HCT116 (cell line): ENCODE data around the gene IPO11. TPM values are rescaled to one million over a fixed set of nuclear protein-coding genes. Genes with fewer than 3 reads are reported as not detected.

Source experiments
- ATAC-seq: fragments of 200-7000 bp; cut with Tn5 transposase; 2 replicates; pipeline ENCODE4 v1.9.1; 2020; ENCODE audit warnings: mild to moderate bottlenecking, moderate library complexity
- BruUV-seq: library from RNA; stranded (reverse); fragments of 400-500 nt; replicated peaks from 2 replicates; lab custom pipeline; 2021; lab: Mats Ljungman, UMichigan
- CTCF ChIA-PET: fragments of 300-600 bp; sonication (Branson Sonifier 250); formaldehyde crosslinking; loops from one replicate; lab custom pipeline; 2021; ENCODE audit warnings: antibody characterized with exemption; lab: Charles Lee
- POLR2A ChIA-PET: fragments of 300-600, 350-600 bp; sonication (Branson Sonifier 250); formaldehyde crosslinking; loops from one replicate; lab custom pipeline; 2021; ENCODE audit warnings: antibody characterized with exemption; lab: Charles Lee
- RAD21 ChIA-PET, 2 experiments: fragments of 300-600 bp; sonication (Branson Sonifier 250); formaldehyde crosslinking; loops; one replicate each; lab custom pipeline; 2023; ENCODE audit warnings: low total read pairs in 2 of 2; ENCODE audit not compliant: uncharacterized antibody in 2 of 2, unreplicated experiment in 2 of 2, low non-redundant PET in 1 of 2; lab: Charles Lee
- DNase-seq: peaks from one replicate; pipeline ENCODE4 v3.0.0-alpha.2; 2010; ENCODE audit warnings: low read depth, low spot score
- H2AFZ ChIP-seq: fragments of 200-600 bp; shearing (Covaris generic), sonication (generic); 2 replicates; pipeline ENCODE4 v1.6.1; 2017; ENCODE audit warnings: low read depth, mixed run types, mixed read lengths, antibody characterized with exemption, low read length; ENCODE audit not compliant: poor library complexity, severe bottlenecking
- H3K27ac ChIP-seq: 2 replicates; pipeline ENCODE4 v1.5.1; 2012; ENCODE audit warnings: low read depth, low read length
- H3K27me3 ChIP-seq: fragments of 200-600 bp; sonication (generic); 2 replicates; pipeline ENCODE4 v1.6.1; 2016; ENCODE audit warnings: mixed run types, low read length, mixed read lengths; ENCODE audit not compliant: insufficient read depth
- H3K36me3 ChIP-seq, 2 experiments: fragments of 200-500 bp in 1 of 2; fragments of 200-600 bp in 1 of 2; sonication (Bioruptor generic) in 1 of 2; sonication (generic) in 1 of 2; 2 replicates each; pipeline versions ENCODE4 v1.5.1 to v1.6.1; 2014 to 2016; ENCODE audit warnings: low read length in 2 of 2, inconsistent platforms in 1 of 2, mixed read lengths in 1 of 2, mixed run types in 1 of 2; ENCODE audit not compliant: insufficient read depth in 2 of 2, control insufficient read depth in 1 of 2
- H3K4me1 ChIP-seq, 2 experiments: fragments of 200-600 bp in 1 of 2; sonication (generic) in 1 of 2; 2 replicates each; pipeline versions ENCODE4 v1.5.1 to v1.6.1; 2012 to 2017; ENCODE audit warnings: low read length in 2 of 2, inconsistent platforms in 1 of 2, mild to moderate bottlenecking in 1 of 2, mixed read lengths in 1 of 2, mixed run types in 1 of 2, moderate library complexity in 1 of 2; ENCODE audit not compliant: insufficient read depth in 2 of 2, control insufficient read depth in 1 of 2
- H3K4me2 ChIP-seq: fragments of 200-600 bp; sonication (generic); 2 replicates; pipeline ENCODE4 v1.6.1; 2017; ENCODE audit warnings: mixed run types, low read length, mixed read lengths
- H3K4me3 ChIP-seq, 2 experiments: fragments of 200-600 bp in 1 of 2; sonication (generic) in 1 of 2; replicated peaks in 1 of 2; 2 replicates each; pipeline ENCODE4 v1.5.1; 2011 to 2016; ENCODE audit warnings: low read length in 2 of 2, control low read depth in 1 of 2, low read depth in 1 of 2, mild to moderate bottlenecking in 1 of 2, mixed read lengths in 1 of 2, mixed run types in 1 of 2
- H3K79me2 ChIP-seq: fragments of 200-600 bp; sonication (generic); 2 replicates; pipeline ENCODE4 v1.6.1; 2017; ENCODE audit warnings: mild to moderate bottlenecking, mixed run types, low read length, moderate library complexity, mixed read lengths; ENCODE audit not compliant: insufficient read depth
- H3K9ac ChIP-seq: fragments of 200-600 bp; sonication (generic); 2 replicates; pipeline ENCODE4 v1.6.1; 2016; ENCODE audit warnings: low read length, mixed read lengths
- H3K9me2 ChIP-seq: fragments of 200-600 bp; sonication (generic), shearing (Covaris generic); 2 replicates; pipeline ENCODE4 v1.6.1; 2017; ENCODE audit warnings: mixed run types, mild to moderate bottlenecking, moderate library complexity; ENCODE audit not compliant: insufficient read depth
- H3K9me3 ChIP-seq, 2 experiments: fragments of 200-500 bp in 1 of 2; fragments of 200-600 bp in 1 of 2; sonication (Bioruptor generic) in 1 of 2; sonication (generic) in 1 of 2; 2 replicates each; pipeline ENCODE4 v1.6.1; 2014 to 2017; ENCODE audit warnings: low read length in 2 of 2, mixed read lengths in 2 of 2, inconsistent platforms in 1 of 2, low read depth in 1 of 2, mild to moderate bottlenecking in 1 of 2, mixed run types in 1 of 2, moderate library complexity in 1 of 2; ENCODE audit not compliant: control insufficient read depth in 1 of 2, insufficient read depth in 1 of 2
- H4K20me1 ChIP-seq: fragments of 200-600 bp; sonication (generic), shearing (Covaris generic); 2 replicates; pipeline ENCODE4 v1.6.1; 2017; ENCODE audit warnings: mixed run types, mild to moderate bottlenecking, moderate library complexity; ENCODE audit not compliant: insufficient read depth
- EGR1 ChIP-seq: IDR thresholded peaks from 2 replicates; pipeline ENCODE4 v1.6.1; 2012; ENCODE audit warnings: low read depth
- FOSL1 ChIP-seq: IDR thresholded peaks from 2 replicates; pipeline ENCODE4 v1.6.1; 2012; ENCODE audit warnings: low read depth
- RAD21 ChIP-seq: IDR thresholded peaks from 2 replicates; pipeline ENCODE4 v1.6.1; 2012; ENCODE audit warnings: low read depth, mild to moderate bottlenecking
- TCF7L2 ChIP-seq: IDR thresholded peaks from 2 replicates; pipeline ENCODE4 v1.7.0; 2011; ENCODE audit warnings: borderline replicate concordance, inconsistent platforms; ENCODE audit not compliant: insufficient read depth, insufficient read length; ENCODE audit errors: extremely low read depth
- YY1 ChIP-seq: IDR thresholded peaks from 2 replicates; pipeline ENCODE4 v1.6.1; 2011; ENCODE audit warnings: low read length, low read depth, moderate library complexity, mild to moderate bottlenecking; ENCODE audit not compliant: insufficient replicate concordance; ENCODE audit errors: extremely low read depth
- ZFX ChIP-seq: fragments of 450-650 bp; IDR thresholded peaks from 2 replicates; pipeline ENCODE4 v1.6.1; 2017
- intact Hi-C: fragments of 100-400 bp; cut with micrococcal nuclease; formaldehyde crosslinking; loops from 2 replicates; pipeline ENCODE4 v1.10.0; 2022
- total RNA-seq: library from RNA; stranded (reverse); gene quantifications from one replicate; pipeline ENCODE4 v1.2.1, GENCODE V29; 2021; ENCODE audit not compliant: unreplicated experiment
- TF ChIP-seq, protein P1 (sequence below): IDR thresholded peaks from 2 replicates; pipeline ENCODE4 v1.6.1; 2012
- TF ChIP-seq, protein P2 (sequence below), 3 experiments: fragments of 200-600 bp in 1 of 3; sonication (generic) in 1 of 3; IDR thresholded peaks in 2 of 3; conservative IDR thresholded peaks in 1 of 3; 2 replicates each; pipeline ENCODE4 v1.5.1; 2012 to 2017; ENCODE audit warnings: low read depth in 2 of 3, low read length in 2 of 3, antibody characterized with exemption in 1 of 3, borderline replicate concordance in 1 of 3, control low read depth in 1 of 3, mild to moderate bottlenecking in 1 of 3, mixed read lengths in 1 of 3, mixed run types in 1 of 3, moderate library complexity in 1 of 3; ENCODE audit not compliant: insufficient read depth in 1 of 3

Gene IPO11
- total RNA-seq, 1 experiment from 2014 or later, result 55.1 TPM

DNA sequence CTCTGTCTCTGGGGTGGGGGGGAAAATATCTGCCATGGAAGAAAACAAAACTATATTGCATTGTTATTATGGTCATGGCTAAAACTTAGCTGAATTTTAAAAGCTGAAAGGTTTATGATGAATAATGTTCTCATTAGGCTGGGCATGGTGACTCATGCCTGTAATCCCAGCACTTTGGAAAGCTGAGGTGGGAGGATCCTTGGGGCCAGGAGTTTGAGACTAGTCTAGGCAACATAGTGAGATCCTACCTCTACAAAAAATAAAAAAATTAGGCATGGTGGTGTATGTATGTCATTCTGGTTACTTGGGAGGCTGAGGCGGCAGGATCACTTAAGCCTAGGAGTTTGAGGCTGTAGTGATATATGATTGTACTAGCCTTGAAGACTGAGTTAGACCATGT is 44.5 kb downstream of the IPO11 start:
- POLR2A ChIA-PET, result no interaction called here
- H4K20me1 ChIP-seq, result no peaks in the 10 kb centered on the region; the same call in 1 of the 2 replicates
- peak; percentile 30; the same call in 1 of the 2 replicates for ATAC-seq
- intact Hi-C loops, result no loop called here
- RAD21 ChIA-PET, result no interaction called here
- no peaks in the 10 kb centered on the region for H3K27me3 ChIP-seq
- H3K4me2 ChIP-seq, result no peak overlapping the region
- no peaks in the 10 kb centered on the region for H3K36me3 ChIP-seq
- no peaks in the 10 kb centered on the region for H3K9me2 ChIP-seq
- H3K9ac ChIP-seq, result no peak overlapping the region
- H2AFZ ChIP-seq, result no peak overlapping the region
- BruUV-seq, result no TSS peak
- peaks cover 0 to 5% of the 10 kb centered on the region in 2 experiments; a peak in 1 of 4 replicates for H3K4me1 ChIP-seq
- no peak for TF ChIP-seq FOSL1
- TF ChIP-seq, protein P1, sequence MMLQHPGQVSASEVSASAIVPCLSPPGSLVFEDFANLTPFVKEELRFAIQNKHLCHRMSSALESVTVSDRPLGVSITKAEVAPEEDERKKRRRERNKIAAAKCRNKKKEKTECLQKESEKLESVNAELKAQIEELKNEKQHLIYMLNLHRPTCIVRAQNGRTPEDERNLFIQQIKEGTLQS, result no peak
- no peak for TF ChIP-seq EGR1
- TF ChIP-seq ZFX, result no peak
- TF ChIP-seq, all 23 proteins: peak for 0
- Histone ChIP-seq H3K9me3 (no peaks in the 10 kb centered on the region), H3K4me3 (no peak overlapping the region), H3K27ac (no peak overlapping the region), H3K79me2 (peaks cover 67% of the 10 kb centered on the region)
- CTCF ChIA-PET, result interaction anchor here (1.2 to 1.5 kb wide), 2 partner anchors 9 to 21 kb away, joined by 3 to 4 read pairs; no protein-coding TSS in a partner anchor
- DNase-seq, result no peak

DNA sequence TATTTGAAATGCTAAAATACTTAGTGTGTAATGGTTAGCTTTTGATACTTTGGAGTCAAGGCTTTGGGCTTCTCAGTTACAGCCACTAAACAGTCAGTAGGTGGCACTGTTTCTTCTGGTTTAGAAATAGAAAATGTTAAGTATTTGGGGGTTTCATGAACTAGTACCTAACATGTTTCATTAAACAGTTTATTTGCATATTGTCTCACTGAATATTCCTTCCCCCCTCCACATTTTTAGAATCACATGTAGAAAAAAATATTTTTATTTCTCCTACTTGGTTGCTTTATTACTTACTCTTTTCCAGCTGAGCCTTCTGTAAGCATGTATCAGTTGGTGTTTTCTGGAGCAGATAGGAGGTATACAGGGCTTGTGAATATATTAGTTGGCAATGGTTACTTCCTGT is 48.0 kb downstream of the IPO11 start:
- Histone ChIP-seq H3K27ac (no peak overlapping the region), H3K79me2 (peaks cover 69% of the 10 kb centered on the region), H3K9me3 (no peaks in the 10 kb centered on the region), H4K20me1 (no peaks in the 10 kb centered on the region; the same call in 1 of the 2 replicates), H3K9me2 (no peaks in the 10 kb centered on the region), H3K4me3 (no peak overlapping the region), H3K4me1 (peaks cover 0 to 5% of the 10 kb centered on the region in 2 experiments; a peak in 1 of 4 replicates), H3K27me3 (no peaks in the 10 kb centered on the region), H2AFZ (no peak overlapping the region), H3K9ac (no peak overlapping the region), H3K36me3 (no peaks in the 10 kb centered on the region), H3K4me2 (no peak overlapping the region)
- ATAC-seq (peak; percentile 61), DNase-seq (no peak)
- TF ChIP-seq, protein P2, sequence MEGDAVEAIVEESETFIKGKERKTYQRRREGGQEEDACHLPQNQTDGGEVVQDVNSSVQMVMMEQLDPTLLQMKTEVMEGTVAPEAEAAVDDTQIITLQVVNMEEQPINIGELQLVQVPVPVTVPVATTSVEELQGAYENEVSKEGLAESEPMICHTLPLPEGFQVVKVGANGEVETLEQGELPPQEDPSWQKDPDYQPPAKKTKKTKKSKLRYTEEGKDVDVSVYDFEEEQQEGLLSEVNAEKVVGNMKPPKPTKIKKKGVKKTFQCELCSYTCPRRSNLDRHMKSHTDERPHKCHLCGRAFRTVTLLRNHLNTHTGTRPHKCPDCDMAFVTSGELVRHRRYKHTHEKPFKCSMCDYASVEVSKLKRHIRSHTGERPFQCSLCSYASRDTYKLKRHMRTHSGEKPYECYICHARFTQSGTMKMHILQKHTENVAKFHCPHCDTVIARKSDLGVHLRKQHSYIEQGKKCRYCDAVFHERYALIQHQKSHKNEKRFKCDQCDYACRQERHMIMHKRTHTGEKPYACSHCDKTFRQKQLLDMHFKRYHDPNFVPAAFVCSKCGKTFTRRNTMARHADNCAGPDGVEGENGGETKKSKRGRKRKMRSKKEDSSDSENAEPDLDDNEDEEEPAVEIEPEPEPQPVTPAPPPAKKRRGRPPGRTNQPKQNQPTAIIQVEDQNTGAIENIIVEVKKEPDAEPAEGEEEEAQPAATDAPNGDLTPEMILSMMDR (IDR thresholded peaks at IDR 0.05 in 2 of 3, conservative IDR thresholded peaks at IDR 0.05 in 1 of 3; ENCODE audit: borderline replicate concordance in 1 of 3, insufficient read depth in 1 of 3, low read depth in 2 of 3, low read length in 2 of 3), result peak; percentile 31 to 83 (median 82); a peak in 5 of 6 replicates
- TF ChIP-seq YY1 (no peak), RAD21 (peak; percentile 71), TCF7L2 (no peak)
- ChIA-PET RAD21 (interaction anchor here in 1 of 2 experiments (0.6 to 1.3 kb wide), 2 partner anchors 147 to 319 kb away, joined by 4 to 5 read pairs; no protein-coding TSS in a partner anchor), POLR2A (no interaction called here), CTCF (interaction anchor here (0.6 to 3.1 kb wide), 11 partner anchors 9 to 320 kb away, joined by 3 to 20 read pairs (median 7); no protein-coding TSS in a partner anchor)
- intact Hi-C loops, result loop anchor here (1.0 kb wide), 1 partner anchor 319 kb away; no protein-coding TSS in a partner anchor
- no TSS peak for BruUV-seq
